ENCODE measurements around the gene JMJD8.

- TF ChIP-seq CTCF (IDR thresholded peaks at IDR 0.05 in 4 of 5, conservative IDR thresholded peaks at IDR 0.05 in 1 of 5) (no peak), POLR2A (IDR thresholded peaks at IDR 0.05) (no peak)
These were observed 20.6 kb upstream of the JMJD8 start for GRCh38 chr16:704552-705380.
